Esophagus (tissue), 2 donors: ENCODE results near the gene ONECUT3. TPM values are rescaled to one million over a fixed set of nuclear protein-coding genes. Genes with fewer than 3 reads are reported as not detected.

Experiments used
- H3K27ac ChIP-seq, 2 donors: one replicate each; pipeline ENCODE4 v1.5.1; 2013; ENCODE audit warnings: low read depth in 2 of 2, mild to moderate bottlenecking in 2 of 2, inconsistent platforms in 1 of 2, low read length in 1 of 2, moderate library complexity in 1 of 2
- H3K27me3 ChIP-seq, 2 donors: one replicate each; pipeline ENCODE4 v1.6.1; 2013; ENCODE audit warnings: low read length in 2 of 2, control low read depth in 1 of 2, mild to moderate bottlenecking in 1 of 2; ENCODE audit not compliant: insufficient read depth in 2 of 2, control insufficient read depth in 1 of 2
- H3K36me3 ChIP-seq, 2 donors: one replicate each; pipeline ENCODE4 v1.6.1; 2013; ENCODE audit warnings: low read length in 1 of 2; ENCODE audit not compliant: control insufficient read depth in 2 of 2, insufficient read depth in 2 of 2
- H3K4me1 ChIP-seq, 2 donors: one replicate each; pipeline ENCODE4 v1.6.1; 2013; ENCODE audit warnings: low read length in 1 of 2; ENCODE audit not compliant: control insufficient read depth in 2 of 2, insufficient read depth in 2 of 2
- H3K4me3 ChIP-seq, 2 donors: one replicate each; pipeline ENCODE4 v1.5.1; 2013; ENCODE audit warnings: low read length in 2 of 2, mild to moderate bottlenecking in 2 of 2, low read depth in 1 of 2, moderate library complexity in 1 of 2
- H3K9me3 ChIP-seq, 2 donors: one replicate each; pipeline ENCODE4 v1.6.1; 2013; ENCODE audit warnings: mild to moderate bottlenecking in 2 of 2, low read depth in 1 of 2, low read length in 1 of 2, moderate library complexity in 1 of 2; ENCODE audit not compliant: control insufficient read depth in 2 of 2, insufficient read depth in 1 of 2
- WGBS, 2 donors: extraction: QIAGEN DNeasy Blood & Tissue Kit; methylation state at CpG; one replicate each; pipeline ENCODE4 v1.1.7; 2013; 5-methylcytosine and 5-hydroxymethylcytosine counted together
- polyA plus RNA-seq, 2 donors: library from polyadenylated mRNA; stranded (reverse); fragments of 200-250 nt; gene quantifications; one replicate each; pipeline ENCODE4 v1.2.3, GENCODE V29; 2013
- donor health status: healthy with polysubstance abuse.
- donor health status: Bipolar disorder and iron deficiency.

ONECUT3 gene
- polyA plus RNA-seq, 2 donors: under 0.01 TPM; not detected in 1

DNA sequence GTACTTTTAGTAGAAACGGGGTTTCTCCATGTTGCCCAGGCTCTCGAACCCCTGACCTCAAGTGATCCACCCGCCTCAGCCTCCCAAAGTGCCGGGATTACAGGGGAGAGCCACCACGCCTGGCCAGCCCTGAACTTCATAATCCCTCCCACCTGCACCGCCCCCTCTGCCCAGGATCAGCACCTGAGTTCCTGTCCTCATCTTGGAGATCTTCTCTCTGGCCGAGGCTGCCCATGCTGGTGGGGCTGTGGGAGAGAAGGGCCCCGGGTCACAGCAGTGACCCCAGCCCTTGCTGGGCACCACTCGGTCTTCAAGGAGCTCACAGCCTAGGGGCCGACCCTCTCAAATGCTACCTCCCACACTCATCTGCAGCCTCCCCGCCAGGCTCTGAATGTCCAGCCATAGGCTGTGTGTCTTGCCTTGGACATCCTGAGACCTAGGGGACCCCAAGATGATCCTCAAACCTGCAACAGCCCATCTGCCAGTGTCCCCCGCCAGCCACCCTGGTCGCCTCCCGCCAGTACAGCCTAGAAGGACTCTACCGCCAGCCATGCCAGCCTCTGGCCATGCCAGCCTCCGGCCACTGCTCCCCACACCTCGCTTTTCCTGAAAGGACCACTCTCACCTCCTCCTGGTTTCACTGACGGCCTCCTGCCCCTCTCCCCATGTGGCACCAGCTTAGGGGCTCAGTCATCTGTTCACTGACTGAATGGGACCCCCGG is 57.3 kb downstream of the ONECUT3 start:
- H3K27ac ChIP-seq: no peak overlapping the region

GRCh38 chr19:1811472-1811894 is 58.2 kb downstream of the ONECUT3 start:
- peaks cover 0 to 10% of the 10 kb centered on the region in 2 donors for H3K36me3 ChIP-seq
- no peaks in the 10 kb centered on the region for H3K9me3 ChIP-seq
- peak overlapping the region; percentile 60 to 69 for H3K27ac ChIP-seq
- 10 to 17% methylated on average over 13 of the region's 13 CpGs for WGBS, 2 donors
- H3K4me1 ChIP-seq: peaks cover 6 to 16% of the 10 kb centered on the region in 2 donors
- H3K4me3 ChIP-seq: peak overlapping the region; percentile 30 to 40
- no peaks in the 10 kb centered on the region for H3K27me3 ChIP-seq

More for the DNA sequence above, 57.3 kb downstream of the ONECUT3 start:
- no peaks in the 10 kb centered on the region for H3K27me3 ChIP-seq
- H3K36me3 ChIP-seq: peaks cover 0 to 5% of the 10 kb centered on the region in 2 donors
- H3K4me1 ChIP-seq: peaks cover 6 to 16% of the 10 kb centered on the region in 2 donors
- no peaks in the 10 kb centered on the region for H3K9me3 ChIP-seq
- no peak overlapping the region for H3K4me3 ChIP-seq
- WGBS, 2 donors: 83 to 88% methylated on average over 19 of the region's 19 CpGs

- H3K36me3 ChIP-seq: peaks cover 4 to 15% of the 10 kb centered on the region in 2 donors
- no peaks in the 10 kb centered on the region for H3K9me3 ChIP-seq
- H3K4me3 ChIP-seq: peak within 1 kb of the TSS; percentile 40 to 48
- peaks cover 6 to 16% of the 10 kb centered on the region in 2 donors for H3K4me1 ChIP-seq
- WGBS, 2 donors: 2% methylated on average over 20 to 48 of the region's 48 CpGs
- H3K27ac ChIP-seq: peak within 1 kb of the TSS; percentile 60 to 83
- H3K27me3 ChIP-seq: no peaks in the 10 kb centered on the region
Observed at GRCh38 chr19:1811942-1812425, 58.7 kb downstream of the ONECUT3 start, which contains the start of gene ATP8B3. Gene ATP8B3 (minus strand): TSS chr19:1812276. CDS start chr19:1811736, 540 bp downstream.

DNA sequence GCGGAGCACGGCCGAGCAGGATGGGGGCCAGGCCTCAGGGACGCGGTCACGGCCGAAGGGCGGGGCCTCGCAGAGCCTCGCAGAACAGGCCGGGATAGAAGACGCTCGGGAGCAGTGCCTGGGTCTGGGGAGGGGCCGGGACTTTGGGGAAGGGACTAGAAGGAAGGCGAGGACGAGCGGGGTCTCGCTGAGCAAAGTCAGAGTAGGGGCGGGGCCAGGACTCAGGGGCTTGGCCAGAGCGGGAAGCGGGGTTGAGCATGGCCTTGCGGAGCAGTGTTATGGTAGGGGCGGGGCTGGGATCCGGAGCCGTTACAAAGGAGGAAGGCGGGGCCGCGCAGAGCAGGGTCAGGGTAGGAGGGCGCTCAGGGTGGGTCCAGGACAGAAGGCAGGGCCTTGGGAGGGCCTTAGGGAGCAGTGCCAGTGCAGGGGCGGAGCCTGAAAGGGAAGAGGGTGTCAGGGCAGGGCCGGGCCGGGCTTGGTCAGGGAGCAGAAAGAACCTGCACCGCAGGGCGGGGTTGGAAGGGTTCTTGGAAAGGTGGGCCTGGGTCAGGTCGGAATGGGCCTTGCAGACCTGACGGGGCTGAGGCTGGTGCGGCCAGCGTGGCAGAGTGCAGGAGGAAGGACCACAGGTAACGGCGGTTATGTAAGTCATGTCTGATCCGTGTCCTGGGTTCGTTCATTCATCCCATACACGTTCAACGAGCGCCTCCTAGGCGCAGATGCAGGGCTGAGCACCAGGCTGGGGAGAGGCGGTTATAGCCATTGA is 59.3 kb downstream of the ONECUT3 start:
- 0% methylated on average over 41 to 47 of the region's 47 CpGs for WGBS, 2 donors
- no peaks in the 10 kb centered on the region for H3K9me3 ChIP-seq
- peak overlapping the region; percentile 43 to 83 for H3K27ac ChIP-seq
- peak overlapping the region; percentile 40 to 48 for H3K4me3 ChIP-seq
- peaks cover 6 to 16% of the 10 kb centered on the region in 2 donors for H3K4me1 ChIP-seq
- no peaks in the 10 kb centered on the region for H3K27me3 ChIP-seq
- H3K36me3 ChIP-seq: peaks cover 4 to 22% of the 10 kb centered on the region in 2 donors

GRCh38 chr19:1813192-1814182 is 60.2 kb downstream of the ONECUT3 start:
- no peaks in the 10 kb centered on the region for H3K27me3 ChIP-seq
- peaks cover 6 to 30% of the 10 kb centered on the region in 2 donors for H3K36me3 ChIP-seq
- H3K4me3 ChIP-seq: peak overlapping the region; percentile 40 to 48
- WGBS, 2 donors: 60 to 66% methylated on average over 21 of the region's 21 CpGs
- peak overlapping the region; percentile 43 to 83 for H3K27ac ChIP-seq
- H3K4me1 ChIP-seq: peaks cover 6 to 9% of the 10 kb centered on the region in 2 donors
- no peaks in the 10 kb centered on the region for H3K9me3 ChIP-seq

DNA sequence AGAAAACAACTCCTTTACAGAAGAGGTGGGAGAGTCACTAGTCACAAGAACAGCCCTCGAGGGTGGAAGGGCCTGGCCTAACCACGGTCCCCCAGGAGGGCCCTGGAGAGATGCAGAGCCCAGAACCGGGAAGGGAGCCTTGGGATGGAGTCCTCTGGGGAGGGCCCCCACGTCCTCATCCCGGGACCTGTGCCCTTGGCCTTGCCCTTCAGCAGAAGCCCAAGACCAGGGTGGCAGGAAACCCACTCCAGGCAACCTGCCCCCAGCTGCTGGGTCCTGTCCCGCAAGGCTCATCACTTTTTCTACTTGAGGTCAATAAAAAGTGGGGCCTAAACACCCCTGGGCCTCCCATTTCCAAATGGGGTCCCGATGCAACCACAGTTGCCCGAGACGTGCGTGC is 61.1 kb downstream of the ONECUT3 start:
- peaks cover 14 to 37% of the 10 kb centered on the region in 2 donors for H3K36me3 ChIP-seq

DNA sequence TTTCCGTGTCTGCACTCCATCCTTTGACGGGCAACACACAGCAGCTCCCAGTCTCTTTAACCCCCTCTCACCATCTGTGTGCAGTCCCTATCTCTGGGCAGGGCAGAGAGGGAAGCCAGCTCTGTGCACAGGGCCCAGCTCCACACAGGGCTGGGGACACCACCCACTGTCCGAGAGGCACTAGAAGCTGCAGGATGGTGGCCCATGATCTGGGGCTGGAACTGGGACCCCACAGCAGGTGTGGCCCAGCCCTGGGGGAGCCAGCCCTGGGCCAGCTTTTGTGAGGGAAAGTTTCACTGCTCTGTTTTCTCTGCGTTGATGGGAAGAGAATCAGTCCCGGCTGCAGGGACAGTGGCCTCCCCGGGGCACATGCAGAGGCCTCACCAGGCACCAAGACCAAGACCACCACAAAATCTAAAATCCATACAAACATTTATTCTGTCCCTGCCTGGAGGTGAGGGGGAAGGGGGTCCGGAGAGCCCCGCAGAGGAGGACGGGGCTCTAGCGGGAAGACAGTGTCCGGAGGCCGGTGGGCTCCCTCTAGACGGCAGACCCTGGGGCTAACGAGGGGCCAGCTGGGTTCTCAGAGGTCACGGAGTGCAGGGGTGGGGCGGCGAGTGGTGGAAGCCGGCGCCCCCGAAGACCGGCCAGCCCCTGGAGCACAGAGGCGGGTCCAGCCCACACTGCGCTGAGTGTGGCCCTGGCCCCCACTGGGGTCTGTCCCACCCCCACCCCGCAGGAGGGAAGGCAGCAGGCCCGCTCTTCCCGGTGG is 61.7 kb downstream of the ONECUT3 start:
- Histone ChIP-seq H3K36me3 (peaks cover 17 to 43% of the 10 kb centered on the region in 2 donors), H3K27ac (no peak overlapping the region), H3K9me3 (no peaks in the 10 kb centered on the region), H3K4me3 (no peak overlapping the region), H3K4me1 (peaks cover 3 to 9% of the 10 kb centered on the region in 2 donors), H3K27me3 (no peaks in the 10 kb centered on the region)
- whole genome bisulfite sequencing, 2 donors: 83 to 86% methylated on average over 25 to 26 of the region's 26 CpGs

More for the DNA sequence above, 61.1 kb downstream of the ONECUT3 start:
- WGBS, 2 donors: 79 to 85% methylated on average over 10 of the region's 10 CpGs
- Histone ChIP-seq H3K27me3 (no peaks in the 10 kb centered on the region), H3K4me3 (no peak overlapping the region), H3K4me1 (peaks cover 6 to 9% of the 10 kb centered on the region in 2 donors), H3K9me3 (no peaks in the 10 kb centered on the region), H3K27ac (no peak overlapping the region)

DNA sequence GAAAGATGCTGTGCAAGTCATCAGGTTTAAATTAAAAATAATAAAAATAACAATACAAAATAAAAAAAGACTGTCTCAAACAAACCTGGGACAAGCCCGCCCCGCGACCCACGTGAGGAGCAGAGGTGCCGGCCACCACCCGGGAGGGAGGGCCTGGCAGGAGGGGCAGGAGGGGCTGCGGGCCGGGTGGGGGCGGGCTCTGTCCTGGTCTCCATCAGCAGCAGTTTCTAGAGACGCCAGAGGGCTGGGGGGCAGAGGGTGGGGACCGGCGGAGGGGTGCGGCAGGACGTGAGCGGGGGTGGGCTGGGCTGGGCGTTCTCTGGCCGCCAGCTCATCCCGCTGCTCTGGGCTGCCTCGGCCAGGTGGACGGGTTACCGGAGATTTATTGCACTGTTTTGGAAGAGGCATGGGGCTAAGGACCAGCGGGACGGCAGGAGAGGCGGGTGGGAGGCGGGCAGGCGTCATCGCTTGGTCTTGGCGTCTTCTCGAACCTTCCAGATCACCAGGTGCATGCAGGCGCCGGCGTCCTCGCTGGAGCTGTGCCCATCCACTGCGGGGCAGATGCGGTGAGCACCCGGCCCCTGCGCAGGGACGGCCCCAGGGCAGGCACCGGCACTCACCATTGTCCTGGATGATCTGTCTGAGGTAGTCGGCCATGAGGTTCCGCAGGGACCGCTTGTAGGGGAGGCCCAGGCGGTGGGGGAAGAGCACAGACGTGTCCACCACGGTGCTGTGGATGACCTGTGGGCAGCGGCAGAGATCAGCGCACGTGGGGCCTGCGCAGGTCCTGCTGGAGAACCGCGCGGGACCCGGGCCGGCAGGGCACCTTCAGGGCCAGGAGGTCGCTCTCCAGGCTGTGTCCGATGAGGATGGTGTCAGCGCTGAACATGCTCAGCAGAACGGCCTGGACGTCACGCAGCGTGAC is 62.6 kb downstream of the ONECUT3 start:
- Histone ChIP-seq H3K27ac (no peak overlapping the region), H3K36me3 (peaks cover 17 to 47% of the 10 kb centered on the region in 2 donors), H3K4me1 (peaks cover 3 to 8% of the 10 kb centered on the region in 2 donors), H3K27me3 (no peaks in the 10 kb centered on the region), H3K9me3 (no peaks in the 10 kb centered on the region), H3K4me3 (no peak overlapping the region)
- WGBS, 2 donors: 89 to 91% methylated on average over 57 to 61 of the region's 61 CpGs
